SKM-1 (cell line): ENCODE results near the gene SERPINB3.
A peak's percentile ranks its signal among the peaks of the same experiment; 100 is the strongest.
"Not testable (repeated sequence)": the region's sequence is repeated elsewhere in the genome, so short reads cannot be mapped to it uniquely, and the experiment has no call there.

Experiments used
- DNase-seq: peaks from one replicate; lab custom pipeline; 2025; ENCODE audit not compliant: unreplicated experiment; lab: John Stamatoyannopoulos, UW

Gene SERPINB3

DNA sequence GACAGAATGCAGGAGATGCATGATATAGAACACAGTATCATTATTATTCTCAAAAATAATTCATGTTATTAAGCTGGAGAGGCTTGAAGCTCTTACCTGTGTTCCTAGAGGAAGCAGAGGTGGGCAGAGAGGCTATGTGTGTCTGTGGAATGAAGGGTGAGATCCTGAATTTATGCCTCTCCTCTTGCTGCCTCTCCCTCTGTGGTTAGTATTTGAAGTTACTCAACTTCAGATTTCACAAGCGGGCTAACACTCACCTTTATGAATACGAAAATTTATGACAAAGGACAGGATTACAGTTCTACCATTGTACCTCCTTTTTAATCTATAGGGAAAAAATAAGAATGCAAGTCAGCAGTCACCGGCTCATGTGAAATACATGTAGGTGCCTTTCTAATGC, at the start of gene SERPINB3:
Gene SERPINB3 (minus strand): TSS at position 144 of the 400 bp plus-strand sequence. CDS start 677 bp downstream, outside the sequence.
- not testable (repeated sequence) for DNase-seq

- DNase-seq = no peak
Observed at GRCh38 chr18:63708650-63709049, 47.0 kb upstream of the SERPINB3 start.

DNA sequence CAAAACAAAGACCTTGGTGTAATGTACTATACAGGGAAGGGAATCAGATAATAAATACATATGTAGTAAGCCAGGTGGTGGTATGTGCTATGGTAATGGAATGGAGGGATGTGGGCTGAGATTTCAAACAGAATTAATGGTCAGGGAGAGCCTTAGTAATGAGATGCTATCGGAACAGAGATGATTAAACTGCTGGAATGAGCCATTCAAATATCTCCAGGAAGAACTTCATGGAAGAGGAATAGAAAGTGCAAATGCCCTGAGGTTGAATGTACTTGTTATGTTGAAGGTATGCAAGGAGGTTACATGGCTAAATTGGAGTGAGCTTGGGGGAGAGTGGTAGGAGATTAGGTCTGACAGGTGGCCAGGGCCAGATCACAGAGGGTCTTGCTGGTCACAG, 46.1 kb upstream of the SERPINB3 start:
- no peak for DNase-seq

GRCh38 chr18:63705401-63705800, 43.7 kb upstream of the SERPINB3 start:
- DNase-seq = no peak

DNA sequence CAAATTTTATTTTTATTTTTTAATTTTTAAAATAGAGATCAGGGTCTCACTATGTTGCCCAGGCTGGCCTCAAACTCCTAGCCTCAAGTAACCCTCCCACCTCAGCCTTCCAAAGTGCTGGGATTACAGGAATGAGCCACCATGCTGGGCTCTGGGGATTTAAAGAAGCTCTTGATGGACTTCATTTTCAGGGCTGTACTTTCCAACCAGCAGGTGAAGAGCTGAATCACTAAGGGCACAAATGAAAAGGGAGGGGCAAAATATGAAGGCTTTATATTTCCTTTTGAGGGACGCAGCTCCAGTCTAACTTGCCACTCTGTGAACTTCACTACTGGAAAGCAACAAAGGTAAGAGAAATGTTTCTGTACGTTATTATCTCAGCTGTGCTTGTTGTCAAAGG, 41.0 kb upstream of the SERPINB3 start, which contains the start of gene SERPINB11:
Gene SERPINB11 (plus strand): TSS at position 301 of the 400 bp plus-strand sequence. CDS start 7,234 bp downstream, outside the sequence.
- no peak for DNase-seq

DNA sequence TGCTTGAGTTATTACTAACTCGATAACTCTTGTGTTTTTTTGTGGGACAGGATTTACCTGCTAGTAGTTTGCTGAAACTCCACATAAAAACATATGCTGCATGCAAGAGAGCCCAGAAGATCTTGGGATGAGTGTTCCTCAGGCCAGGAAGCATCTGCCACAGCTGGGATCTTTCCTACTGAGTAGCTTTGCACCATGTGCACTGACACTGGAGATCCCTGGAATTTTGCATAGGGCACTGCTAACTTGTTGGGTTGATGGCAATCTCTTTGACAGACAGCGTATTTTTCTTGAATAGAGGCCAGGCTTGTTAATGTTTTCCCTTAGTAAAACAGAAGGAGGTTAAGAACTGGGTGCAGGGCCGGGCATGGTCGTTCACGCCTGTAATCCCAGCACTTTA, 40.3 kb upstream of the SERPINB3 start:
- no peak for DNase-seq

GRCh38 chr18:63700501-63700900, 38.8 kb upstream of the SERPINB3 start:
- no peak for DNase-seq

DNA sequence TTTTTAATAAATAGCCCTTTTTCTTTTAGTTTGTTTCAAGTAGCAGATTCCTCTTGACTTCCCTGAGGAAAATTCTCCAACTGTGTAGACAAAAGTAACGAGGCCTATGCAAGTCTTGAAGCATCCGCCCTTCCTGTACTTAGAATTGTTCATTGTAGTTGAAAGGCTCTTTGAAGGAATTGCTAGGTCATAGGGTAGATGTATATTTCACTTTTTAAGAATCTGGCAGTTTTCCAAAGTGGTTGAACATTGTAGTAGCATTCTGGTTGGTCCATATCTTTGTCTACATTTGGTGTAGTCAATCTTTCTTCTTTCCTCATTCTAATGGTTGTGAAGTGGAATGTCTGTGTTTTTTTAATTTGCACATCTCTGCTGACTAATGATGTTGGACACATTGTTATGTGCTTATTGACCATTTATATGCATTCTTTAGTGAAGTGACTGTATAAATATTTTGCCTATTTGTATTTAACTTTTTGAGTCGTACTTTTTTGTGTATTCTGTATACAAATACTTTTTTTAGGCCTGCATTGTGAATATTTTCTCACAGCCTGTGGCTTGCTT, 35.5 kb upstream of the SERPINB3 start:
- DNase-seq = no peak

GRCh38 chr18:63689064-63689463, 27.4 kb upstream of the SERPINB3 start:
- no peak for DNase-seq

DNA sequence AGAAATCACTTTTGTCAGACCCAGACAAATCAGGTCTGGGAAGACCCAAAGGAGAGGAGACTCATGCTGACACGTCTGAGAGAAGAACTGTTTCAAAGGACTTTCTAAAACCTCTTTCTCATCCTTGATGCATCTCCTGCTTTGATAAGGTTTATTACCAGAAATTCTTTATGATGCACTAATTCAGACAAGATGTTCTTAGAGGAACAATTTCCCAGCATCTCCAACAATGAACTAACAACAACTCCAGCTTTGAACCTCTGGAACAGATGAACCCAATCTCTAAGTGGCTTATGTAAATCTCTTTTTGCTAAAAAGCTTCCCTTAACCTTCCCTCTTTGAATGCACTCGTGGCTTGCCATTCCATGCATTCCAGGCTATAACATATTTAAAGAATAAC, 25.2 kb upstream of the SERPINB3 start:
- DNase-seq = no peak

DNA sequence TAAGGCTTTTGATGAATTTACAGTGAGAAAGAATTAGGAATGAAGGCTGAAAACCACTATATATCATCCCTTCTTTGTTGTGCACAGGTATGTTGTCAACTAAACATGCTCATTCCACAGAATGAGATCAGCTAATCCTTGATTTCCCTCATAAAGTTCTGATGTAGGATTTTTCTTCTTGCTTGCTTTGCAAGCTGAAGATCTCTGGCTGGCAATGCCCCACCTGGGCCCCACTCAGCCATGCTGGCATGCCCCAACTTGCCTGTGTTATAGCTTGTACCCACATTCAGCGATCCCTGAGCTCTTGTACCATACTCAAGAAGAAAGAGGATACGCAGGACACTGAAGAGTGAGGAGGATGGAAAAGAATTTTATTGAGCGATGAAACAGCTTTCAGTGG, 23.0 kb upstream of the SERPINB3 start:
- DNase-seq = no peak

DNA sequence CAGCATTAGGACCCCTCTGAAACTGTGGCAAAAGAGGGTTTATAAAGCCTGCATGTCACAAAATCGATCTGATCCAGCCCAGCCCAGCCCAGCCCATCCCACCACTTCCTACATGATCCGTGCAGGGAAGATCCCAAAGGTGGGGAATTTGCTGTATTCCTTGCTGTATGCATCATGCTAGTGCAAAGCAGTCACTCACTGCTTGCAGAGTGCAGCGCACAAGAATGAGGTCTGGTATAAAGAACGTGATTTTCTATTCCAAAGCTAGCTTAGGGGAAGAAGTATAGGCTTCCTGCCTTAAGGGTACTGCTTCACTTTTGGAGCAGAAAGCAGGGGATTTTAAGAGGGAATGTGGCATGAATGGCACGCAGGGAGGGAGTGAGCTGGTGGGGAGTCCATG, 22.2 kb upstream of the SERPINB3 start:
- DNase-seq = no peak

DNA sequence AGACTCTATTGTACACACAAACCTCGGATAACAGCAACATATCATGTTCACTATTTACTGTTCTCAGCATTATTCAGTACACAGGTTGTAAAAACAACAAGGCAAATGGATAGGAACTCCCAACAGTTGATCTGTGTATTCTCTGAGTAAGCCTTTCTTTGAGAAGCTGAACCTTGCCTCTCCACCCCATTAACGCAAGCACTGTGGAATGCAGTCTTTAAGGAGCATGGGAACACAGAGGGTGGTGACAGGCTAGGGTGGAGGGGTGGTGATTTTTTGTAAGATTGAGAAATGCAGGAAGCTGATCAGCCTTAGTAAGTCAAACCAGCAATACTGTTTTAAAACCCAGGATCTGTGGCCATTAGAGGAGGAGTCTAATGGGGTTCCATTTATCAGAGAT, 21.5 kb upstream of the SERPINB3 start:
- DNase-seq = no peak

DNA sequence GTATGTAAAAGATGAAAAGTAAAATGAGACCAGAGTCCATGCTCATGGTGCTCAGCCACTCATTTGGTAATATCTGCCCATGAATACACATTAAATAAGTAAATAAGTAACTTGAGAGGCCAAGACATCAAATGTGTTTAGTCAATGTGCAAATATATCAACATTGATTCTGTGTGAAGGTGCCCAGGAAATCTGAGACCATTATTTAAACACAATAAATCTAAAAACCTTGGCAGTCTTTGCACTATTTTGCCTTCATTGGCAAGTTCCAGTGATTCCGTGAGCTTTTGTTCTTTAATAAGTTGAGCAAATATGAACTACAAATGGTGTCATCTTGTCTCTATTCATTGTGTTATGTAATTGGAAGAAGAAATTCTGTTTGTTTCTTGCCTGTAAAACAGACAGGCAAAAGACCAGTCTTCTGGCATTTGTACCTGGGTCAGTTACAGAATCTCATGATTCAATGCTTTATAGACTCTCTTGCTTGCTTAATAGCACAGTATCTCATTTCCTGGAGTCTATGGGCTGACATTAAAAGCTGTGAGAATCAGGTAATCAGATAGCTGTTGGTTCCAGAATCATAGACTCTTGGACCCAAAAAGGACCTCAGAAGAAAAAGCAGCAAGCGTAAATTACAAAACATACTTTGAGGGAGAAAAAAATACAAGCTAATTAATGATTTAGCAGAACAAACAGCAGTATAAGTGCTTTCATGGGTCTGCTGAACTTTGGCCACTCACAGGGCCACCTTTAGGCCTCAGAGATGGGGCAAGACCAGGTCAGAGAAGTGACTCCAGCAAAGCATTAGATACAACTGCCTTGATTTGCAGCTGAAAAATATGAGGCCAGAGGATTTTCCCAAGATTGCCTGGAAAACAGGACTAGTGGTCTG, 20.0 kb upstream of the SERPINB3 start:
- DNase-seq = no peak

DNA sequence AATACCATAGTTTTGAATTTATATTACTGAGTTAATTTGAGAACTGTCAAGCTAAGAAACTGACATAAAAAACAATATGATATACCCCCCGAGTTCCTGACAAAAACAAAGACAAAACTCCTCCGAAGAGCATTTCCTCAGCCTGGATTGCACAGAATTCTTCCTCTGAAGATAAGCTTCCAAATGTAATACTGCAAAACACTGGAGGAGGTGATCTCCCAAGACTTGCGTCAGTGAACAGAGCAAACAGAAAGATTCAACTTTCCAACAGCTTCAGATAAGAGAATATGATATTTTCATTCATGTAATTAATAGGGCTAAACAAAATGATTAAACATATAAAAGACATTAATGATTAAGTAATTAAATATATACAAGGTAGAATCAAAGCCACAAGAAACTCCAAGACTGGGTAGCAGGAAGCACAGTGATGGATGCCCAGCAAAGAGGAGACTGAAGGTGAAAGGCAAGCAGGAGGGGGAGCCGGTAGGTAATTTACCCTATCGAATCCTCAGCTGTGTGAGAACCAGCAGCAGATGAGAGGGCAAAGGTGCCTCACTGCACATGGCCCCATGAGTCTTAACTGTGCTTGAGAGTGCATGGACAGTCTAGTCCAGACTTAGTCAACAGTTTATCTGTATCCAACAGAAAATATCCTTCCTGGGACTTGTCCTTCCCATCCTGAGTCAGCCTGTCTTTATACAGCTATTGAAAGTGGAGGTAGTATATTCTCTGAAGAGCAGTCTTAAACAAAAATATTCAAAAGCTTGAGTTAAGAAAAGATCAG, 18.3 kb upstream of the SERPINB3 start:
- no peak for DNase-seq

- peak; percentile 42 for DNase-seq
Observed at GRCh38 chr18:63677500-63678225, 16.0 kb upstream of the SERPINB3 start.

DNA sequence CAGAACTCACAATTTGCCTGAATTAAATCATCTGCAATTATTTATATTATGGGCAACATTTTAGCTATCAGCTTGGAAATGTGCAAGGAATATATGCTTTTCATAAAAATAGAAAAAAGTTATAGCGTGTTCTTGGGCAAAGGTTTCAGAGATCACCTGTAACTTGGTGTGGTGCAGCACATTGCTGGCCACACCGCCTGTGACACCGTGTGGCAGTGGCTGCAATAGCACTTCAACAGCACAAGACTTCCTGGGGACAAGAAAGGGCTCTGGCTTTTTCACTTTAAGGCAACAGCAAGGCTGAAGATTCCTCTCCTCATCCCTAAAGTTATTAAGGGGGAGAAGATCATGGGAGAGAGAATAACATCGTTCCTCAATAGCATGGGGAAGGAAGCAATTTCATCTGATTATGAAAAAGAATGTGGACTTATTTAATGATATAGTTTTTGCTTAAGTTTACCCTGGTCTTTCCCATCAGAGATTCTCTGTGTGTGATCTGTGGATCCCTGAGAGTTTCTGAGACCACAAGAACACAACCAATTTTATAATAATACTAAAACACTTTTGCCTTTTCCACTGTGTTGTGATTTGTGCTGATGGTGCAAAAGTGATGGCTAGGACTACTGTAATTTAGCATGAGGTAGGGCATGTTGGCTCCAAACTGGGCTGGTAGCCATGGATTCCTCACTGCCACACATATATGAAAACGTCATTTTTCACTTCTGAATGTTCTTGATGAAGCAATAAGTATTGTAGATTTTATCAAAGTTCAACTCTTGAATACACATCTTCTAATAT, 15.0 kb upstream of the SERPINB3 start:
- DNase-seq = peak; percentile 8

DNA sequence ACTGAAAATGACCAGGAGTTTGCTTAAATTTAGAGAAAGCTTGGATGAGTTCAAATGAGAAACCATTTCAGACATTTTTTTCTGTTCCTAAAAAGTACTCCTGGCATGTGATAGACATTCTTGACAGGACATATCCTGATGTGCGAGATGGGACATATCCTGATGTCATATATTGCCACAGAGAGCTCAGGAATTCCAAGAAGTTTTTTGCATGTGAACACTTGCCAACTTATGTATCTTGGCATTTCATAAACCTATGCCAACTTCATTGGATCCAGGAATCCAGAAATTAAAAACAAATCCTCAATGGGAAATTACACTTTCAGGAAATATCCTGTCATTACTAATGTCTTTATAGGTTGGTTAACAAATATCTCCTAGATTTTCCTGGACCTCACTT, 2.9 kb upstream of the SERPINB3 start:
- no peak for DNase-seq

GRCh38 chr18:63658920-63659319, 2.8 kb downstream of the SERPINB3 start:
- not testable (repeated sequence) for DNase-seq

- DNase-seq = not testable (repeated sequence)
Observed at GRCh38 chr18:63650271-63650670, 11.4 kb downstream of the SERPINB3 start.
